ENCODE results near the gene SH3PXD2B.

SH3PXD2B gene

DNA sequence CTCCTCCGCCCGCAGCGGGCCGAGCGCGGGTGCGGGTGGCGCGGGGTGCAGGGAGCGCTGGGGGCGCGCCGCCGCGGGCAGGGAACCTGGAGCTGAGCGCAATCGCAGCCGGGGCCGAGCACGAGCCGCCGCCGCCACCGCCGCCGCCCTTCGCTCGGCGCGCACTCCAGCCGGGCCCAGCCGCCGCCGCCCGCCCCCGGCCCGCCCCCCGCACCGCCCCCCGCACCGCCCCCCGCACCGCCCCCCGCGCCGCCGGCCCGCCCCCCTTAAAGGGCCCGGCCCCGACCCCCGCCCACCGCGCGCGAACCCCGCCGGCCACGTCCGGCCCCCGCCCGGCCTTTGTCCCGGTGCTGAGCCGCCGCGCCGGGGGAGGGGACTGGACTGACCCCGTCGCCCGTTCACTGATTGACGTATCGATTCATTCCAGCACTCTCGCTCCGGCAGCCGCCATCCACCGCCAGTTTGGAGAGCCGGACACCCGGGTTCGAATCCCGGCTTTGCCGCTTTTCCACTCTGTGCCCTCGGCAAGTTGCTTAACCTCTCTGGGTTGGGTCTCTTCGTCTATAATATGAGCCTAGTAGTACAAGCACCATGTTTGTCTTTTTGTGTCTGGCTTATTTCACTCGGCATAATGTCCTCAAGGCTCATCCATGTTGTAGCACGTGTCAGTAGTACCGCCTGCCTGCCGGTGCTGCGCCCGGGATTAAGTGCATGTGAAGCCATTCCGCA lies at the start of gene SH3PXD2B:
SH3PXD2B (minus strand) TSS at position 168 of the 729 bp plus-strand sequence. CDS start 173 bp downstream, outside the sequence.
- DNase-seq (ENCODE audit: low spot score): no peak

GRCh38 chr5:172502969-172503368 lies 48.6 kb upstream of the SH3PXD2B start:
- no peak for DNase-seq (ENCODE audit: low spot score)

DNA sequence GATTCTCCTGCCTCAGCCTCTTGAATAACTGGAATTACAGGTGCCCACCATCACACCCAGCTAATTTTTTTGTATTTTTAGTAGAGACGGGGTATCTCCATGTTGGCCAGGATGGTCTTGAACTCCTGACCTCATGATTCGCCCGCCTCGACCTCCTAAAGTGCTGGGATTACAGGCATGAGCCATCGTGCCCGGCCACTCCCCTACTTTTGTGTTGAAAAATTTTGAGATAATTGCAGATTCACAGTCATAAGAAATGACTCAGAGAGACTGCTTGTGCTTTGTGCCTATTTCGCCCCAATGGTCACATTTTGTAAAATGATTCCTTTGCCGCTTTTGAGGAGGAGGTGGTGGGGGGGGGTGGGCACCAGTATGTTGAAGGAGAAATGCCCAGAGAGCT lies 48.1 kb upstream of the SH3PXD2B start:
- DNase-seq (ENCODE audit: low spot score): no peak

- no peak for DNase-seq (ENCODE audit: low spot score)
Observed at GRCh38 chr5:172501708-172502320, 47.5 kb upstream of the SH3PXD2B start.

DNA sequence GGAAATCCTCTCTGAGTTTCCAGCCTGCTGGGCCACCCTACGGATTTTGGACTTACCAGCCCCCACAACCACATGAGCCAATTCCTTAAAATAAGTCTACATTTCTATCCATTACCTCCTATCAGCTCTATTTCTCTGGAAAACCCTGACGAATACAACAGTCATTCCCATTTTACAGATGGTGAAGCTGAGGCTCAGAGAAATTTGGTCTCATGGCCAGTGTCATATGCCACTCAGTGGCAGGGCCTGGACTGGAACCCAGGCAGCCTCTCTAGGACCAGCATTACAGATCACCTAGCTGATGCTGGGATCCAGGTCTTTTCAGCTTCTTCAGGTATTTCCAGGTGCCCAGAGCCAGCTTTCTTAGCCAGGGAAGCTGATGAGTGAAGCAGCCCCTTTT lies 45.0 kb upstream of the SH3PXD2B start:
- no peak for DNase-seq (ENCODE audit: low spot score)

DNA sequence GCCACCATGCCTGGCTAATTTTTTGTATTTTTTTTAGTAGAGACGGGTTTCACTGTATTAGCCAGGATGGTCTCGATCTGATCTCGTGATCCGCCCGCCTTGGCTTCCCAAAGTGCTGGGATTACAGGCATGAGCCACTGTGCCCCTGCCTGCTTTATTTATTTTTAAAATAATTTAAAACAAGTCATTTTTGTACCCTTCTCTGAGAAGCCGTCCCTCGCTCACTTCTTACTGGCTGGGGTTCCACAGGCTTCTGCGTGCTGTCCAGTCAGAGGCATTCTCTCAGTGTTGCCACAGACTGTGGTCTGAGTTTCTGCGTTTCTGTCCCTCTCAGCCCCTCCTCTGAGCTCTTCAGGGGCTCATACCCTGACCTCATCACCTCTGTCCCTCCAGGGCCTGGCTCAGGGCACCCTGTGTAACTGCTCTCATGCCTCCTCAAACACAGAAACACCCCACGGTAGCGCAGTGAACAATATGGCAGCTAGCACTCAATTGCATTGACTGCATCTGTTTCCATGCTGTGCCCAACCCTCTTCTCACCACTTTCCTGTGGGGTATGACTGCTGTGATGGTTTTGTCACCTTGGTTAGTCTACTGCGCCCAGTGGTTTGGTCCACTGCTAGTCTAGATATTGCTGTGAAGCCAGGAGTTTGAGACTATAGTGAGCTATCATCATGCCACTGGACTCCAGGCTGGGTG lies 44.3 kb upstream of the SH3PXD2B start:
- no peak for DNase-seq (ENCODE audit: low spot score)

GRCh38 chr5:172497591-172498255 lies 43.4 kb upstream of the SH3PXD2B start:
- no peak for DNase-seq (ENCODE audit: low spot score)

GRCh38 chr5:172496671-172497371 lies 42.5 kb upstream of the SH3PXD2B start:
- peak; percentile 37 for DNase-seq (ENCODE audit: low spot score)

GRCh38 chr5:172494630-172495505 lies 40.5 kb upstream of the SH3PXD2B start:
- DNase-seq (ENCODE audit: low spot score): no peak

DNA sequence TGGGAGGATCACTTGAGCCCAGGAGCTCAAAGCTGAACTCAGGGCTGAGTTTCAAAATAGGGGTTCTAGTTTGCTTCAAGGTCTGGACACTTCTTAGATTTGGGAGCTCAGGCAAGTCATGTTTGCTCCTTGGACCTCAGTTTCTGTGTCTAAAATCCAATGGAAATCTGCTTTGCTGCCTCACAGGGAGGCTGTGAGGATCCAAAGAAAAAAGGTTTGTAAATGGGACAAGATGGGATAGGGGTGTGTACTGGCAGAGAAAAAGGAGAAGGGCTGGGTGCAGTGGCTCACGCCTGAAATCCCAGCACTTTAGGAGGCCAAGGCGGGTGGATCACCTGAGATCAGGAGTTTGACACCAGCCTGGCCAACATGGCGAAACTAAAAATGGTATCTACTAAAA lies 39.6 kb upstream of the SH3PXD2B start:
- no peak for DNase-seq (ENCODE audit: low spot score)

GRCh38 chr5:172493461-172493860 lies 39.1 kb upstream of the SH3PXD2B start:
- no peak for DNase-seq (ENCODE audit: low spot score)

DNA sequence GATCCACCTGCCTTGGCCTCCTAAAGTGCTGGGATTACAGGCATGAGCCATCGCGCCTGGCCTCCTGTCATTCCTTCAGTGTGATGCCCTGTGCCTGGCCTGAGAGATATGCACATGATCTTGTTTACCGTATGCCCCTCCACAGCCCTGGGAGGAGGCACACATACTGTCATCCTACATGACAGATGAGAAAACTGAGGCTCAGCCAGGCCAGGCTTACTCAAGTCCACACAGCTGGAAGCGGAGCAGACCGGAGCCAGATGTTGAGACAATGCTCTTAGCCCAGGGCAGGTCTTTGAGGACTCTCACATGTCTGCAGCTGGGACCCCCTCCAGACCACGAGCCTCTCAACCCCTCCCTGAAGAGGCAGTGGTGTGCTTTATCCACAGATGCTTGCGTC lies 38.7 kb upstream of the SH3PXD2B start:
- DNase-seq (ENCODE audit: low spot score): no peak

- DNase-seq (ENCODE audit: low spot score): no peak
Observed at GRCh38 chr5:172492097-172492840, 37.9 kb upstream of the SH3PXD2B start.

- DNase-seq (ENCODE audit: low spot score): no peak
Observed at GRCh38 chr5:172491481-172491880, 37.2 kb upstream of the SH3PXD2B start.

- no peak for DNase-seq (ENCODE audit: low spot score)
Observed at GRCh38 chr5:172490514-172491461, 36.5 kb upstream of the SH3PXD2B start.

- no peak for DNase-seq (ENCODE audit: low spot score)
Observed at GRCh38 chr5:172488221-172488620, 33.9 kb upstream of the SH3PXD2B start.

DNA sequence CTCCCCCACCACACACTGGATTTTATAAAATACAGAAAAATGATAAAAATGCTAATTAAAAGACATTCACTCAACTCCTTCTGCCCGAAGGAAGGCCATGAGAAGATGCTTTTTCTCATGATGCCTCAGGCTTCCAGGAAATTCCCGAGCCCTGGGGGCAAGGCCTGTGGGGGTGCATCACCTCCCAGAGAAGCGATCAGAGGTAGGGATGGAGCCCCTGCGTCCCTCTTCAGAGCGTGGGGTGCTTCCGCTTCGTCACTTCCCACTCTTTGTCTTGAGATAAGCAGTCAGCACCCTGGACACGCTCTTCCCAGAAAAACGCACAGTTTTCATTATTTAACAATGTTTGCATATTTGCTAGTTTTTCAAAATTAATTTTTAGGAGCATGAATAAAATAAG lies 33.3 kb upstream of the SH3PXD2B start:
- DNase-seq (ENCODE audit: low spot score): no peak

- no peak for DNase-seq (ENCODE audit: low spot score)
Observed at GRCh38 chr5:172486912-172487311, 32.6 kb upstream of the SH3PXD2B start.

GRCh38 chr5:172486451-172486850 lies 32.1 kb upstream of the SH3PXD2B start:
- no peak for DNase-seq (ENCODE audit: low spot score)

Data from putamen (tissue), 1 donor.